GM18861 (cell line): Measurements from ENCODE around the gene NAB2.
"Not testable (repeated sequence)": the region's sequence is repeated elsewhere in the genome, so short reads cannot be mapped to it uniquely, and the experiment has no call there.

ENCODE experiments used
- ATAC-seq: cut with Tn5 transposase; IDR thresholded peaks from one replicate; pipeline ENCODE4 v1.9.1; 2021; ENCODE audit not compliant: unreplicated experiment

The NAB2 gene

GRCh38 chr12:57110104-57111030 lies 21.5 kb downstream of the NAB2 start:
- peak; percentile 43 for ATAC-seq

DNA sequence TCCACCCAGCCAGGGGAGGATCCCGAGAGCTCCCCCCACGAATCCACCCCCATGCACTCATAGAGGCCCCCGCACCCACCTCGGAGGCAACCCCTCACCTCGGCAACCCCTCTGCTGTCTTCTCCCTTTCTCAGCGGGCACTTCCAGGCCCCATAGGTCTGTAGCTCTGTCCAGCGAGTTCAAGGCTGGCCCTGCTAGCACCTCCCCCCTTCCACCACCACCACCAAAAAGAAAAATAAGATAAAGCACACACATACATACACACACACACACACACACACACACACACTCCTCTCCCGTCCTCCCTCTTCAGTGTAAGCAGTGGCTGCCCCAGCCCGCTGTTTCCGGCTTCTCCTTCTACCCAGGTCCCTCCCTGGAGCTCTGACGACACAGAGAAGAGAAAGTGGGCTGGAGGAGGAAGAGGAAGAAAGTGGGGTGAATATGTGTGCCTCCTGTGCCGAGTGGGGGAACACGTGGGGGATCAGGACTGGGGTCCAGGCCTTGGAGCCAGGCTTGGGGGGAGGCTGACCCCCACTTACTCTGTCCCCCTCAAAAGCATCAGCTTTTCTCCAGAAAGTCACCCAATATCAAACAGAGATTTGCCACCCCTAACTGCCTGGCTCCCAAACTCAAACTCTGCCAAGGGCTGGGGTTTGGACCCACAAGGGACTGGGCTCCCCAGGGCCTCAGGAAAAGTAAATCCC lies 22.3 kb downstream of the NAB2 start, which contains the start of gene STAT6:
STAT6 (minus strand) TSS at position 332 of the 704 bp plus-strand sequence. CDS start 3,084 bp downstream, outside the sequence.
- peak; percentile 40 for ATAC-seq

GRCh38 chr12:57112492-57113294 lies 23.8 kb downstream of the NAB2 start:
- peak; percentile 46 for ATAC-seq

DNA sequence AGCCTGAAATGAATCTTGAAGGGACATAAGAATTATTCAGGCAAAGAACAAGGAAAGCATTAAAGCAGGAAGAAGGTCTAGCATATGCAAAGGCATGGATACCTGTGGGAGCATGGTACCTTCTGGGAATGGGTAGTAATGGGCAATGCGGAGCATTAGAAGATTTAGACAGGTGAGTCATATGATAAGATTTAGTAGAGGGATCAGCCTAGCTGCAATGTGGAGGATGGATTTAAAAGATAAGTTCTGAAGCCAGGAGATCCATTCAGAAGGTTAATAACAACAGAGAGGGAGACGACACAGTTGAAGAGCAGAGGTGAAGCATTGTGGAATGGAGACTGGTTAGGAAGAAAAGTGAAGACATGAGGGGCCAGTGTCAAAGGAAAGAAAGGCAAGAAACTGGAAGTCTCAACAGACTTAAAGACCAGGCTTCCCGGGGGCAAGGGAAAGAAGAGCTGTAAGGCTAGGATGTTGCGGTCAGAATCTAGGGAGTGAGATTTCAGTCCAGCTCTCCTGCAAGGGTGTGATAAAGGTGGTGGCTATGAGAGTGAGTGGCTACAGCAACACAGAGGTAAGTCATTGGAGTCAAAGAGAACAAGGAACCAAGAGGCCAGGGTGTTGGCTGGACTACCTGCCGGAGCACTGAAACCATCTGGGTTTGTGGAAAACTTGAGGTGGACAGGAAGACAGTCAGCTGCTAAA lies 27.8 kb downstream of the NAB2 start:
- ATAC-seq: no peak

- no peak for ATAC-seq
Observed at GRCh38 chr12:57118711-57119271, 29.9 kb downstream of the NAB2 start.

- no peak for ATAC-seq
Observed at GRCh38 chr12:57119294-57120085, 30.6 kb downstream of the NAB2 start.

DNA sequence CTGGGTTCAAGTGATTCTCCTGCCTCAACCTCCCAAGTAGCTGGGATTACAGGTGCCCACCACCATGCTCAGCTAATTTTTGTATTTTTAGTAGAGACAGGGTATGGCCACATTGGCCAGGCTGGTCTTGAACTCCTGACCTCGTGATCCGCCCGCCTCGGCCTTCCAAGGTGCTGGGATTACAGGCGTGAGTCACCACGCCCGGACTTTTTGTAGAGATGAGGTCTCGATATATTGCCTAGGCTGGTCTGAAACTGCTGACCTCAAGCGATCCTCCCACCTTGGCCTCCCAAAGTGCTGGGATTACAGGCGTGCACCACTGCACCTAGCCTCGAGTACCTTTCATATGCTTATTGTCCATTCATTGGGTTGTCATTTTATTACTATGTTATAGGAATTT lies 31.8 kb downstream of the NAB2 start:
- ATAC-seq: not testable (repeated sequence)

DNA sequence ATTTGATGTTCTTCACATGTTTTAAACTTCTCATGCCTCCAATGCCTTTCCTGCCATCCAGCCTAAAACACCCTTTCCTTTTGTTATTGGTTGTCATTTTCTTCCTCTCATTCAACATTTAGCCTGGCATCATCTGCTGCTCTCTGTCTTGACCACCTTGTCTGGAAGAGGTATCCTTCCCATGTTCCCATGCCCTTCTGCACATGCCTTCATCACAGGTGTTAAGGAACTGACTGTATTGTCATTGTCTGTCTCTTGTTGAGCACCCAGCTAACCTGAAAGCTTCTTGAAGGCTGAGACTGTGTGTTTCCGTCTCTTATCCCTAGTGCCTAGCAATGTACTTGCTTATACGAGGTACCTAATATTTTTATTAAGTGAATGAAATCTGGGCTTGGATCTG lies 34.9 kb downstream of the NAB2 start:
- ATAC-seq: no peak

DNA sequence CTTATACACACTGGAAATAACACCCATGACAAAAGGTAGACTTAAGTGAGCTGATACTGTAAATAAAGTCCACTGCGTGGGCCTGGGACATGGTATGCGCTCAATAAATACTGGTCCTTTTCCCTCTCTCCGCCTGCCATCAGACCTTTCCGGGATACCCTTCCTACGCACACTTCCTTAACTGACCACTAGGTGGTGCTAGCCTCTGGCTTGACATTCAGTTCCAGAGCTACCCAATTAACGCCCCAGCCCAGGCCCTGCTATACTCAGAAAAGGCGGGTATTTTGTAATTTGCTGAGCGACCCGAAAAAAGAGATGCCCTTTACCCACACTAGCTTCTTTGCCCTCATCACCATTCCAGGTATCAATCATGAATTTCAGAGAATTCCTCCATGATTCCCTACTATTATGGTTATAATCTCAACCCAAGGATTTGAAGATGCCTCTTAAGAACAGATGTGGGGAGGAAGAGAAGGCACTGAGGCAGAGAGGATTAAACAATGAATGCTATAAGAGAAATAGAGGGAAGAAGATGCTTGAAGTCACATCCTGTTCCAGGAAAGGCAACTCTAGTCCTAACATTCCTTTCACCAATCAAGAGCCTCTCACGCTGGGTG lies 35.5 kb downstream of the NAB2 start:
- no peak for ATAC-seq

GRCh38 chr12:57126061-57126460 lies 37.1 kb downstream of the NAB2 start:
- ATAC-seq: no peak

DNA sequence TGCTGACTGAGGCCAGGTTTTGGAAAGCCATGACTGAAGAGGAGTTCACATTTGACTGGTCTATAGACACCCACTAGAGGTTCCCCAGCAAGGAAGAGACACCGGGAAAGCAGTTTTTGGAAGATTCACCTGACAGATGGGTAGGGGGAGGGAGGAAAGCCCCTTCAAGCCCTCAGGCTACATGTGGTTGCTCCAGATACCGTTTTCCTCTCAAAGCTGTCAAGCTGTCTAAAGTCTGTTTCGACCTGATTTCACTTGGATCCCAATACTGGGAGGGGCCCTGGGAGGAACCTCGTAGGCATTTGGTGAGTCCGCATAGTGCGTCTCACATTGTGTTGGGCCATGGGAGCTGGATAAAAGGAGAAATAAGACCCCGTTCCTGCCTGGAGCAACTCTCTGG lies 37.6 kb downstream of the NAB2 start:
- ATAC-seq: no peak

DNA sequence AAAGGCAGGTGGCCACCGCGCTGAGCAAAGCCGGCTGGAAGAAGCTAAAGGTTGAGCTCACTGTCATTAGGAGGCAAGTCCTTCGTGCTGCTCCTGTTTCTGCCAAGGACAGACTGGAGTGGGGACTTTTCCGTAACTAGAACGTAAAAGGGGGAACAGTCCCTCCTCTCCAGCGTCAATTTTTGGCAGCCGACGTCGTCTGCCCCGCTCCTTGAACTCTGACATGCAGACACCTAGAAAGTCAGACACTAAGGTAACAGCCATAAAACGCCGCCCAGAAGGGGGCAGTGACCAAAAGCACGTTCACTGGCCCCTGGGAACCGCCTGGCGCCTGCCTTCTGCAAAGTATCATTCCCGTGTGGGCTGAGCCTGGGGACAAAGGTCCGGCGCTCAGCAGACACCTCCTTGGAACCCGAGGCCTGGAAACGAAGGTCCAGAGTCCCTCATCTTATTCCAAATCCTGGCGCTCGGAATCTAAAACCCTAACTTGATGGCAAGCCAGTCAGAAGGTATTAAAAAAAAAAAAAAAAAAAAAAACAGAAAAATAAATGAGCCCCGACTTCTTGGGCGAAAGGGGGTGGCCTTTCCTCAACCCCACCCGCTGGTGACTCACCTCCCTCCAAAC lies 38.3 kb downstream of the NAB2 start:
- ATAC-seq: no peak

- ATAC-seq: no peak
Observed at GRCh38 chr12:57127726-57128518, 39.0 kb downstream of the NAB2 start, which contains the start of gene LRP1. LRP1 (plus strand) TSS chr12:57128483; CDS start chr12:57128965, 482 bp downstream.

DNA sequence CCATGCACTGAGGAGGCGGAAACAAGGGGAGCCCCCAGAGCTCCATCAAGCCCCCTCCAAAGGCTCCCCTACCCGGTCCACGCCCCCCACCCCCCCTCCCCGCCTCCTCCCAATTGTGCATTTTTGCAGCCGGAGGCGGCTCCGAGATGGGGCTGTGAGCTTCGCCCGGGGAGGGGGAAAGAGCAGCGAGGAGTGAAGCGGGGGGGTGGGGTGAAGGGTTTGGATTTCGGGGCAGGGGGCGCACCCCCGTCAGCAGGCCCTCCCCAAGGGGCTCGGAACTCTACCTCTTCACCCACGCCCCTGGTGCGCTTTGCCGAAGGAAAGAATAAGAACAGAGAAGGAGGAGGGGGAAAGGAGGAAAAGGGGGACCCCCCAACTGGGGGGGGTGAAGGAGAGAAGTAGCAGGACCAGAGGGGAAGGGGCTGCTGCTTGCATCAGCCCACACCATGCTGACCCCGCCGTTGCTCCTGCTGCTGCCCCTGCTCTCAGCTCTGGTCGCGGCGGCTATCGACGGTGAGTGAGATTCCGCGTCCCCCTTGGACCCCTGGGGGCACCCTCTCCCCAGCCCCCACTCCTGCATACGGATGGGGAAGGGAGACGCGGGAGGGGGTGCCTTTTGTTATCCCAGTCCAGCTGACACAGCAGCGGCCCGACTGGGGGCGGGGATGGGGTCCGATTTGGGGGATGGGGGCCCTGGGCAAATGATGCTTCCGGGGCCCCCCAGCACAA lies 39.8 kb downstream of the NAB2 start:
- ATAC-seq: no peak

DNA sequence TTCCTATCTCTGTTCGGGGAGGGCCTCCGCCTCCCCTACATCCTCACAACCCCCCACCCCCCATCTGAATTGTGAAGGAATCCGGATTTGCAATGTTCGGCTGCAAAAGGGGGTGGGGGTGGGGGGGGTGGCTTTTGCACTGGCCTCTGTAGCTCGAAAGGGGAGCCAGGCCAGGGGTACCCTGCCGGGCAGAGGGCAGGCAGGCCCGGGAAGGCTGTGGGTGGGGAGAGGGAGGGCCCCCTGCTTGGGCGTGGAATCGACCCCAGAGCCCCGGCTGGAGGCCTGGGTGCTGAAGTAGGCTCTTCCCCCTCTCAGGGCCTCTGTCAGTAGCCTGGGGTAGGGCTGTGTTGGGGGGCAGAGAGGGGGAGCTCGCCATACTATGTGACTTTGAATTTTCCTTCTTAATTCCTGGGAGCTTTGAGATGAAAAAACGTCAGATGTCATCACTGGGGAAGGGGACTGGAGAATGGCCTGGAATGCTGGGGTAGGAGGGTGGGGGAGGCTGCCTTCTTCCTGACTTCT lies 40.5 kb downstream of the NAB2 start:
- no peak for ATAC-seq

- ATAC-seq: no peak
Observed at GRCh38 chr12:57129889-57130288, 41.0 kb downstream of the NAB2 start.

DNA sequence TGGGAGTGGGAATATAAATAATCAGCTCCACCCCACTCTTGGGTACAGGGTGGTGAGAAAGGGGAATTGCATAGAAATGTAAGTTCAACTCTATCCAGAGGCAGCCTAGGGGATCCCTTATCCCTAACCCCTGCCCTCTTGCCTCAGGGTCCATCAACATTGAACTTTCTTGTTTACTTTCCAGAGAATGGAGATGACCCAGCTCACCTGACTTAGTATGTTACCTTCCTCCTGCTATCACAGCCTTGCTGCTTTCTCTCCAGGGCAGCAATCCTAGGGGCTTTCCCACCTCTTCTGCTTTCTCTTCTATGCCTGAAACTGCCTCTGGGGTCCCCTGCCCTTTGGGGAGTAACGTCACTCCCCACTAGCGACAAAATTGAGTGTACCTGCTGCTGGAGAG lies 42.0 kb downstream of the NAB2 start:
- no peak for ATAC-seq
